Left renal pelvis (tissue), 4 donors: Measurements from ENCODE around the gene AGK. TPM values are rescaled to one million over a fixed set of nuclear protein-coding genes. Genes with fewer than 3 reads are reported as not detected.

Source experiments
- DNase-seq, 4 donors: peaks; one replicate each; pipeline ENCODE4 v3.0.0-alpha.2; 2013; ENCODE audit warnings: low read depth in 4 of 4, low spot score in 3 of 4
- polyA plus RNA-seq, 4 donors: library from polyadenylated mRNA; unstranded; fragments of 120-200 nt; gene quantifications; one replicate each; pipeline ENCODE4 v1.2.1, GENCODE V29; 2013; ENCODE audit not compliant: insufficient read length in 4 of 4

AGK gene
- polyA plus RNA-seq, 4 donors, result 30.9 to 42.0 (median 36.6) TPM

- no peak for DNase-seq
These were observed 33.7 kb downstream of the AGK start for GRCh38 chr7:141584935-141585334.

GRCh38 chr7:141585592-141586510 lies 34.6 kb downstream of the AGK start:
- no peak for DNase-seq

GRCh38 chr7:141586878-141587277 lies 35.7 kb downstream of the AGK start:
- DNase-seq, result no peak

GRCh38 chr7:141587304-141587703 lies 36.1 kb downstream of the AGK start:
- DNase-seq, result no peak

- no peak for DNase-seq
These were observed 37.7 kb downstream of the AGK start for GRCh38 chr7:141588912-141589311.

- no peak for DNase-seq
These were observed 38.9 kb downstream of the AGK start for GRCh38 chr7:141590071-141590470.

- no peak for DNase-seq
These were observed 39.5 kb downstream of the AGK start for GRCh38 chr7:141590666-141591065.

GRCh38 chr7:141593134-141593533 lies 41.9 kb downstream of the AGK start:
- no peak for DNase-seq

GRCh38 chr7:141597966-141598365 lies 46.8 kb downstream of the AGK start:
- no peak for DNase-seq

GRCh38 chr7:141598408-141598807 lies 47.2 kb downstream of the AGK start:
- no peak for DNase-seq

- no peak for DNase-seq
These were observed 49.2 kb downstream of the AGK start for GRCh38 chr7:141600168-141601006.

GRCh38 chr7:141609576-141609975 lies 58.4 kb downstream of the AGK start:
- no peak for DNase-seq

GRCh38 chr7:141610671-141611070 lies 59.5 kb downstream of the AGK start:
- no peak for DNase-seq

GRCh38 chr7:141612861-141613260 lies 61.7 kb downstream of the AGK start:
- DNase-seq, result no peak

GRCh38 chr7:141617280-141617679 lies 66.1 kb downstream of the AGK start:
- no peak for DNase-seq

- no peak for DNase-seq
These were observed 68.5 kb downstream of the AGK start for GRCh38 chr7:141619745-141620144.

- DNase-seq, result no peak
These were observed 73.6 kb downstream of the AGK start for GRCh38 chr7:141624763-141625162.

- DNase-seq, result no peak
These were observed 79.4 kb downstream of the AGK start for GRCh38 chr7:141630621-141631020.

- DNase-seq, result no peak
These were observed 80.3 kb downstream of the AGK start for GRCh38 chr7:141631525-141631924.

- DNase-seq, result no peak
These were observed 82.9 kb downstream of the AGK start for GRCh38 chr7:141634065-141634464.

- no peak for DNase-seq
These were observed 84.8 kb downstream of the AGK start for GRCh38 chr7:141636053-141636452.
